ENCODE measurements around the gene SRPK3. TPM values are rescaled to one million over a fixed set of nuclear protein-coding genes. Genes with fewer than 3 reads are reported as not detected.
A peak's percentile ranks its signal among the peaks of the same experiment; 100 is the strongest.

SRPK3 gene
- total RNA-seq, 1 donor from 2014 or later, result 0.50 TPM

DNA sequence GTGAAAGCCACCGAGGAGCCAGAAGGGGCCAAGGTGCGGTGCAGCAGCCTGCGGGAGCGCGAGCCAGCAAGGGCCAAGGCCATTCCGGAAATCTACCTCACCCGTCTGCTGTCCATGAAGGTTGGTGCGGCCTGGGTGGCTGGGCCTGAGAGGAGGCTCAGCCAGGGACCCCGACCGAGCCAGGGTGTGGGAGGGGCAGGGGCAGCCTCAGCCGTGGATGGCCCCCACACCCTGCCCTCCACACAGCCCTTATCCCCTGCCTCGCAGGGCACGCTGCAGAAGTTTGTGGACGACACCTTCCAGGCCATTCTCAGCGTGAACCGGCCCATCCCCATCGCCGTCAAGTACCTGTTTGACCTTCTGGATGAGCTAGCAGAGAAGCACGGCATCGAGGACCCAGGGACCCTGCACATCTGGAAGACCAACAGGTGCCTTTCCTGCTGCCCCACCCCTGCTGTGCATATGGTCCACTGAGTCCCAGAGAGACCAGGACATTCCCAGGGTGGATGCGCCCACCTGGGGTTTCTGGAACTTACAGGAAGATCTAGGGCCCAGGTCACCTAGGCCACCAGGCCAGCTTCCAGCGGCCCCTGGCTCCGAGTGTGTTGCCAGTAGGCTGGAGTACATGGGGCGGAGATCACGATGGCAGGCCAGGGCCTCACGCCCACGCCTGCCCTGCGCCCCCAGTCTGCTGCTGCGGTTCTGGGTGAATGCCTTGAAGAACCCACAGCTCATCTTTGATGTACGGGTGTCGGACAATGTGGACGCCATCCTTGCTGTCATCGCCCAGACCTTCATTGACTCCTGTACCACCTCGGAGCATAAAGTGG lies 3.4 kb upstream of the SRPK3 start:
- TF ChIP-seq, protein P1, sequence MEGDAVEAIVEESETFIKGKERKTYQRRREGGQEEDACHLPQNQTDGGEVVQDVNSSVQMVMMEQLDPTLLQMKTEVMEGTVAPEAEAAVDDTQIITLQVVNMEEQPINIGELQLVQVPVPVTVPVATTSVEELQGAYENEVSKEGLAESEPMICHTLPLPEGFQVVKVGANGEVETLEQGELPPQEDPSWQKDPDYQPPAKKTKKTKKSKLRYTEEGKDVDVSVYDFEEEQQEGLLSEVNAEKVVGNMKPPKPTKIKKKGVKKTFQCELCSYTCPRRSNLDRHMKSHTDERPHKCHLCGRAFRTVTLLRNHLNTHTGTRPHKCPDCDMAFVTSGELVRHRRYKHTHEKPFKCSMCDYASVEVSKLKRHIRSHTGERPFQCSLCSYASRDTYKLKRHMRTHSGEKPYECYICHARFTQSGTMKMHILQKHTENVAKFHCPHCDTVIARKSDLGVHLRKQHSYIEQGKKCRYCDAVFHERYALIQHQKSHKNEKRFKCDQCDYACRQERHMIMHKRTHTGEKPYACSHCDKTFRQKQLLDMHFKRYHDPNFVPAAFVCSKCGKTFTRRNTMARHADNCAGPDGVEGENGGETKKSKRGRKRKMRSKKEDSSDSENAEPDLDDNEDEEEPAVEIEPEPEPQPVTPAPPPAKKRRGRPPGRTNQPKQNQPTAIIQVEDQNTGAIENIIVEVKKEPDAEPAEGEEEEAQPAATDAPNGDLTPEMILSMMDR (IDR thresholded peaks at IDR 0.05), result no peak
- Mint-ChIP-seq H3K27ac (ENCODE audit: unreplicated experiment) (no peak overlapping the region), H3K4me3 (ENCODE audit: unreplicated experiment) (no peak overlapping the region), H3K9me3 (ENCODE audit: low read depth) (no peaks in the 10 kb centered on the region), H3K36me3 (ENCODE audit: low read depth) (no peaks in the 10 kb centered on the region), H3K4me1 (ENCODE audit: low read depth) (no peaks in the 10 kb centered on the region), H3K27me3 (ENCODE audit: low read depth) (no peaks in the 10 kb centered on the region)
- DNase-seq (ENCODE audit: low spot score), result peak; percentile 76

DNA sequence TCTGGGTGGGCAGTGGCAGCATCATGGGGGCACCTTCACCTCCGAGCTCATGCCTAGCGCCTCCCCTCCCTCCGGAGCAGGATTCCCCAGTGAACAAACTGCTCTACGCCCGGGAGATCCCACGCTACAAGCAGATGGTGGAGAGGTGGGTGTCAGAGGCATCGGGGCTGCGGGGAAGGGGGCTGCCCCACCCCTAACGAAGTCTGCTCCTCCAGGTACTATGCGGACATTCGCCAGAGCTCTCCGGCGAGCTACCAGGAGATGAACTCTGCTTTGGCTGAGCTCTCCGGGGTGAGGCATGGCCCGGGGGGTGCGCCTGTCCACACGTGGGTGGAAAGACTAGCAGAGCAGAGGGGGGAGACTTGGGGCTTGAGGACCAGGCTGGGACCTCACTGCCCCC lies 2.7 kb upstream of the SRPK3 start:
- Mint-ChIP-seq H3K9me3 (ENCODE audit: low read depth) (no peaks in the 10 kb centered on the region), H3K27me3 (ENCODE audit: low read depth) (no peaks in the 10 kb centered on the region), H3K4me3 (ENCODE audit: unreplicated experiment) (no peak overlapping the region), H3K4me1 (ENCODE audit: low read depth) (no peaks in the 10 kb centered on the region), H3K27ac (ENCODE audit: unreplicated experiment) (no peak overlapping the region), H3K36me3 (ENCODE audit: low read depth) (no peaks in the 10 kb centered on the region)
- TF ChIP-seq, protein P1 (IDR thresholded peaks at IDR 0.05), result no peak
- peak; percentile 74 for DNase-seq (ENCODE audit: low spot score)

DNA sequence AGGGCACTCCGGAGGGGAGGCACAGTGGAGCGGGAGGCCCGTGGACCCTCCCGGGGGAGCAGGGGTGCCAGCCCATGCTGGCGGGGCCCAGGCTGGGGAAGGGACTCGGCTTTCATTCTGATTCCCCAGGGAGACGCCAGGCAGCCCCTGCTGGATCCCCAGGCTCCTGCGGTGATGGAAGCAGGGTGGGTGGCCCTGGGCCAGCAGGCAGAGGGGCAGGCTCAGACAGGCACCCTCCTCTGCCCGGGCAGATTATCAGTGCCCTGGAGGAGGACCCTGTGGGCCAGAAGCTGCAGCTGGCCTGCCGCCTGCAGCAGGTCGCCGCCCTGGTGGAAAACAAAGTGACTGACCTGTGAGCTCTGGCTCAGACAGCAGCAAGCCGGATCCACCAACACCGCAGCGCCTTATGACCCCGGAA lies 2.1 kb upstream of the SRPK3 start:
- Mint-ChIP-seq H3K27me3 (ENCODE audit: low read depth) (no peaks in the 10 kb centered on the region), H3K36me3 (ENCODE audit: low read depth) (no peaks in the 10 kb centered on the region), H3K27ac (ENCODE audit: unreplicated experiment) (no peak overlapping the region), H3K4me1 (ENCODE audit: low read depth) (no peaks in the 10 kb centered on the region), H3K4me3 (ENCODE audit: unreplicated experiment) (no peak overlapping the region), H3K9me3 (ENCODE audit: low read depth) (no peaks in the 10 kb centered on the region)
- no peak for DNase-seq (ENCODE audit: low spot score)
- TF ChIP-seq, protein P1 (IDR thresholded peaks at IDR 0.05), result peak; percentile 29

DNA sequence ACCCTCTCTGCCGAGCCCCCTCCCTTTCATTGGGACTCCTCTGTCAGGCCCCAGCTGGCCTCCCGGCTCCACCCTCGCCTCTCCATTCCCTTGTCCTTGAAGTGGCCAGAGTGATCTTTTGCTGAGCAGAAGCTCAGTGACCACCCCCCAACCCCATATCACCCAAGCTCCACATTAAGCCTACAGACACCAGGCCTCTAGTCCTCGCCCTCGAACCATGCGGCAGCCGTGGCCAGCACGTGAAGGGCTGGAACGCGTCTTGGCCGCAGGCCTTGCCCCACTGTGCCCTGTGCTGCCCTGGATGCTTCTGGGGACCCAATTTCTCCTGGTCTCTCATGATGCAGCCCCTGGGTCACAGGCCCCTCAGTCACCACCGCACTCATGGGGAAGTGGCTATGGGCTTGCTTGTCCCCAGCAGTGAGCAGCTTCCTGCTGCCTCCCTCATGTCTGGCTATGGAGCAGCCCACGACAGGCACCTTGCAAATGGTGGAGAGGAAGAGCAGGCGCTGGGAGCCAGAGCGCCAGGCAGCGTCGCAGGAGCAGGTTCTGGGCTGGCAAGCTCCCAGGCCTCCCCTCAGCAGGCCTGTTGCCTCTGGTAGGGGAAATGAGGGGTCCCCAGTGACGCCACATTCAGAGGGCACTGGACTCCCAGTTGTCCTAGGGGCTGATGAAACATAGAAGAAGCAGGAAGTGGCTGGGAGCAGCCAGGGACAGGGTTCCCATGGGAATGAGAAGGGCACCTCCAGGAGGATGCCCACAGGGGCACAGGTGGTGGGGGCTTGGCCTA lies 757 bp upstream of the SRPK3 start:
- TF ChIP-seq, protein P1 (IDR thresholded peaks at IDR 0.05), result no peak
- H3K27me3 Mint-ChIP-seq (ENCODE audit: low read depth), result no peaks in the 10 kb centered on the region
- no peaks in the 10 kb centered on the region for H3K9me3 Mint-ChIP-seq (ENCODE audit: low read depth)
- H3K4me3 Mint-ChIP-seq (ENCODE audit: unreplicated experiment), result no peak overlapping the region
- H3K27ac Mint-ChIP-seq (ENCODE audit: unreplicated experiment), result peak overlapping the region; percentile 17
- H3K36me3 Mint-ChIP-seq (ENCODE audit: low read depth), result no peaks in the 10 kb centered on the region
- no peaks in the 10 kb centered on the region for H3K4me1 Mint-ChIP-seq (ENCODE audit: low read depth)
- DNase-seq (ENCODE audit: low spot score), result no peak

DNA sequence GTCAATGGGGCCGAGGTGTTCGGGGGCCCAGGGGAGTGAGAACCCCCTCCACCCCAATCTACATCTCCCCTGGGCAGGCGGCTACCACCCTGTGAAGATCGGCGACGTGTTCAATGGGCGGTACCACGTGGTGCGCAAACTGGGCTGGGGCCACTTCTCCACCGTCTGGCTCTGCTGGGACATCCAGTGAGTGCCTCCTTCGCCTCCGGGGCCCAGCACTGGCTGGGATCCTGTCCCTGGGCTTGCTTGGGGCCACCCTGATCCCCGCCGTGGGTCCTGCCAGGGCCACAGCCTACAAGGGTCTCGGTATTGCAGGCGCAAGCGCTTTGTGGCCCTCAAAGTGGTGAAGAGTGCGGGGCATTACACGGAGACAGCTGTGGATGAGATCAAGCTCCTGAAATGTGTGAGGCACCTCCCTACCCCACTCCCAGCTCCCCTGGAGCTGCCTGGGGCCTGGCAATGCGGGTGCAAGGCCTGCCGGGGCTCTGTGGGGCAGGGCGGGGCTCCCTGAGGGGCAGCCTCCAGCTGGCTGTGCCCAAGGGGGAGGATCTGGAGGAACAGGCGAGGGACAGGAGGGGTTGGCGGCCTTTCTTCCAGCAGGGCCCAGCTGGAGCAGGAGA lies 697 bp downstream of the SRPK3 start:
- Mint-ChIP-seq H3K4me3 (ENCODE audit: unreplicated experiment) (no peak overlapping the region), H3K9me3 (ENCODE audit: low read depth) (no peaks in the 10 kb centered on the region), H3K36me3 (ENCODE audit: low read depth) (peaks cover 3% of the 10 kb centered on the region), H3K27me3 (ENCODE audit: low read depth) (no peaks in the 10 kb centered on the region), H3K27ac (ENCODE audit: unreplicated experiment) (no peak overlapping the region), H3K4me1 (ENCODE audit: low read depth) (no peaks in the 10 kb centered on the region)
- TF ChIP-seq, protein P1 (IDR thresholded peaks at IDR 0.05), result no peak
- no peak for DNase-seq (ENCODE audit: low spot score)
